PC-3 (cell line): ENCODE measurements around the gene AGFG2. TPM values are rescaled to one million over a fixed set of nuclear protein-coding genes. Genes with fewer than 3 reads are reported as not detected.

ENCODE experiments used
- ATAC-seq: fragments of 200-7000 bp; cut with Tn5 transposase; 2 replicates; pipeline ENCODE4 v1.9.1; 2020; ENCODE audit warnings: mild to moderate bottlenecking, moderate library complexity
- BruUV-seq: library from RNA; stranded (reverse); fragments of 400-500 nt; replicated peaks from 2 replicates; lab custom pipeline; 2021; lab: Mats Ljungman, UMichigan
- CTCF ChIA-PET: fragments of 300-600 bp; sonication (Branson Sonifier 250); formaldehyde crosslinking; loops from one replicate; lab custom pipeline; 2022; ENCODE audit warnings: antibody characterized with exemption; lab: Charles Lee
- POLR2A ChIA-PET: fragments of 300-600 bp; sonication (Branson Sonifier 250); formaldehyde crosslinking; loops from one replicate; lab custom pipeline; 2022; ENCODE audit warnings: antibody characterized with exemption; ENCODE audit not compliant: unreplicated experiment; lab: Charles Lee
- DNase-seq: peaks from one replicate; pipeline ENCODE4 v3.0.0-alpha.2; 2015
- H2AFZ ChIP-seq: fragments of 300-600 bp; sonication (generic); 2 replicates; pipeline ENCODE4 v1.6.0; 2016; ENCODE audit warnings: antibody characterized with exemption, low read length
- H3F3A ChIP-seq: fragments of 300-600 bp; sonication (generic); one replicate; pipeline ENCODE4 v1.6.0; 2017; ENCODE audit warnings: antibody characterized with exemption, low read length, control low read depth, mild to moderate bottlenecking; ENCODE audit not compliant: unreplicated experiment
- H3K27ac ChIP-seq: fragments of 300-600 bp; sonication (generic); 2 replicates; pipeline ENCODE4 v1.5.1; 2016; ENCODE audit warnings: mild to moderate bottlenecking, low read length
- H3K27me3 ChIP-seq: fragments of 300-600 bp; sonication (generic); 2 replicates; pipeline ENCODE4 v1.6.1; 2016; ENCODE audit warnings: low read length, mixed read lengths
- H3K36me3 ChIP-seq: fragments of 300-600 bp; sonication (generic); 2 replicates; pipeline ENCODE4 v1.6.1; 2016; ENCODE audit warnings: low read depth, mixed run types, low read length, mixed read lengths
- H3K4me1 ChIP-seq: fragments of 300-600 bp; sonication (generic); 2 replicates; pipeline ENCODE4 v1.5.1; 2016; ENCODE audit warnings: low read length; ENCODE audit not compliant: insufficient read depth
- H3K4me2 ChIP-seq: fragments of 300-600 bp; sonication (generic); 2 replicates; pipeline ENCODE4 v1.6.0; 2016; ENCODE audit warnings: low read length
- H3K4me3 ChIP-seq: fragments of 300-600 bp; sonication (generic); 2 replicates; pipeline ENCODE4 v1.5.1; 2016; ENCODE audit warnings: mild to moderate bottlenecking, low read length, mixed read lengths
- H3K79me2 ChIP-seq: fragments of 300-600 bp; sonication (generic); 2 replicates; pipeline ENCODE4 v1.6.1; 2017; ENCODE audit warnings: low read length, mixed read lengths
- H3K9ac ChIP-seq: fragments of 300-600 bp; sonication (generic); 2 replicates; pipeline ENCODE4 v1.6.0; 2016; ENCODE audit warnings: mild to moderate bottlenecking, low read length
- H3K9me2 ChIP-seq: fragments of 300-600 bp; sonication (generic); replicated peaks from 2 replicates; pipeline ENCODE4 v1.6.1; 2016; ENCODE audit warnings: mixed run types, low read length, mixed read lengths
- H3K9me3 ChIP-seq: fragments of 300-600 bp; sonication (generic); 2 replicates; pipeline ENCODE4 v1.6.1; 2016; ENCODE audit warnings: low read length, mixed read lengths
- H4K20me1 ChIP-seq: fragments of 300-600 bp; sonication (generic); 2 replicates; pipeline ENCODE4 v1.6.1; 2016; ENCODE audit warnings: low read length, mixed read lengths
- EZH2 ChIP-seq: fragments of 300-600 bp; sonication (generic); IDR thresholded peaks from one replicate; pipeline ENCODE4 v1.6.1; 2017; ENCODE audit warnings: antibody characterized with exemption, mild to moderate bottlenecking, low read length; ENCODE audit not compliant: unreplicated experiment
- EZH2phosphoT487 ChIP-seq: fragments of 300-600 bp; sonication (generic); IDR thresholded peaks from 2 replicates; pipeline ENCODE4 v1.6.1; 2018; ENCODE audit warnings: mild to moderate bottlenecking, antibody characterized with exemption, low read length, borderline replicate concordance
- intact Hi-C: fragments of 100-400 bp; cut with micrococcal nuclease; formaldehyde crosslinking; loops from 2 replicates; pipeline ENCODE4 v1.9.0; 2023
- total RNA-seq: library from RNA; depleted of rRNA; stranded (reverse); fragments of >200 nt; gene quantifications from 2 replicates; pipeline ENCODE4 v1.2.3, GENCODE V29; 2014
- TF ChIP-seq, protein P1 (sequence below): fragments of 300-600 bp; sonication (generic); conservative IDR thresholded peaks from 2 replicates; pipeline ENCODE4 v1.5.1; 2017; ENCODE audit warnings: antibody characterized with exemption, low read depth, mild to moderate bottlenecking, low read length

The AGFG2 gene
- total RNA-seq, 1 experiment from 2014 or later: 16.9 TPM

DNA sequence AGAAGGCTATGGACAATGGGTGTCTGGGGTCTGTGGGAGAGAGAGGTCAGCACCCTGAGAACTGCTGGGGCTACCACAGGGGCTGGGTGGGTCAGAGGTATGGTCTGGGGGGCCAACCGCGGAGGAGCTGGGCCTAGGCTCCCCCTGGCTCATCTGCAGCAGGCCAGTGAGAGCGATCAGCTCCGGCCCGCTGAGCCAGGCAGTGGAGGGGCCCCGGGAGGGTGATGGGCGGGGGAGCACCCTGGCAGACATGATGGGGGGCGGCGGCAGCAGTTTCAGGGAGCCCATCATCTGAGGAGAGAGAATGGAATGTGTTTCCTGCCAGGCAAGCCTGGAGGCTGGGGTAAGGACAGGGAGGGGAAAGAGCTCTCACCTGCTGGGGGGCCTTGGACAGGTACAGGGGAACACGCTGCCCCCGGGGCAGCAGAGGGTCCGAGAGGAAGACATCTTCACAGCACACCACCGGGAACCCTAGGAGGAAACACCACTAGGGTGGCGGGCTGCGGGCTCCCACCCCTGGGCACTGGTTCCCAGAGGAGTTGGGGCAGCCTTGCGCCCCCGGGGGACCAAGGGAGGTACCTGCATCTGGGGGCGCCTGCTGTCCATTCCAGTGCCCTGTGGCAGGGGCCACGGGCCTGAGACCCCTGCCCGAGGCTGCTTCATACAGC lies 33.4 kb downstream of the AGFG2 start:
- no peak overlapping the region for H3K27ac ChIP-seq
- no peaks in the 10 kb centered on the region for H3K27me3 ChIP-seq
- H3K9me2 ChIP-seq: no peaks in the 10 kb centered on the region
- H3K9me3 ChIP-seq: no peaks in the 10 kb centered on the region
- no peak for DNase-seq
- no peak overlapping the region for H3K4me3 ChIP-seq
- H3K36me3 ChIP-seq: no peaks in the 10 kb centered on the region
- H4K20me1 ChIP-seq: no peaks in the 10 kb centered on the region
- H3K4me1 ChIP-seq: no peaks in the 10 kb centered on the region; the same call in 1 of the 2 replicates
- H3K9ac ChIP-seq: no peak overlapping the region
- ChIA-PET CTCF (interaction anchor here (0.5 kb wide), 2 partner anchors 65 to 91 kb away, joined by 3 to 6 read pairs; no protein-coding TSS in a partner anchor), POLR2A (no interaction called here)
- H3F3A ChIP-seq: no peaks in the 10 kb centered on the region
- no peaks in the 10 kb centered on the region for H3K79me2 ChIP-seq
- no TSS peak for BruUV-seq
- TF ChIP-seq, protein P1, sequence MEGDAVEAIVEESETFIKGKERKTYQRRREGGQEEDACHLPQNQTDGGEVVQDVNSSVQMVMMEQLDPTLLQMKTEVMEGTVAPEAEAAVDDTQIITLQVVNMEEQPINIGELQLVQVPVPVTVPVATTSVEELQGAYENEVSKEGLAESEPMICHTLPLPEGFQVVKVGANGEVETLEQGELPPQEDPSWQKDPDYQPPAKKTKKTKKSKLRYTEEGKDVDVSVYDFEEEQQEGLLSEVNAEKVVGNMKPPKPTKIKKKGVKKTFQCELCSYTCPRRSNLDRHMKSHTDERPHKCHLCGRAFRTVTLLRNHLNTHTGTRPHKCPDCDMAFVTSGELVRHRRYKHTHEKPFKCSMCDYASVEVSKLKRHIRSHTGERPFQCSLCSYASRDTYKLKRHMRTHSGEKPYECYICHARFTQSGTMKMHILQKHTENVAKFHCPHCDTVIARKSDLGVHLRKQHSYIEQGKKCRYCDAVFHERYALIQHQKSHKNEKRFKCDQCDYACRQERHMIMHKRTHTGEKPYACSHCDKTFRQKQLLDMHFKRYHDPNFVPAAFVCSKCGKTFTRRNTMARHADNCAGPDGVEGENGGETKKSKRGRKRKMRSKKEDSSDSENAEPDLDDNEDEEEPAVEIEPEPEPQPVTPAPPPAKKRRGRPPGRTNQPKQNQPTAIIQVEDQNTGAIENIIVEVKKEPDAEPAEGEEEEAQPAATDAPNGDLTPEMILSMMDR: no peak
- TF ChIP-seq EZH2phosphoT487 (no peak), EZH2 (no peak)
- ATAC-seq: no peak
- intact Hi-C loops: no loop called here
- H3K4me2 ChIP-seq: no peak overlapping the region
- H2AFZ ChIP-seq: no peak overlapping the region

DNA sequence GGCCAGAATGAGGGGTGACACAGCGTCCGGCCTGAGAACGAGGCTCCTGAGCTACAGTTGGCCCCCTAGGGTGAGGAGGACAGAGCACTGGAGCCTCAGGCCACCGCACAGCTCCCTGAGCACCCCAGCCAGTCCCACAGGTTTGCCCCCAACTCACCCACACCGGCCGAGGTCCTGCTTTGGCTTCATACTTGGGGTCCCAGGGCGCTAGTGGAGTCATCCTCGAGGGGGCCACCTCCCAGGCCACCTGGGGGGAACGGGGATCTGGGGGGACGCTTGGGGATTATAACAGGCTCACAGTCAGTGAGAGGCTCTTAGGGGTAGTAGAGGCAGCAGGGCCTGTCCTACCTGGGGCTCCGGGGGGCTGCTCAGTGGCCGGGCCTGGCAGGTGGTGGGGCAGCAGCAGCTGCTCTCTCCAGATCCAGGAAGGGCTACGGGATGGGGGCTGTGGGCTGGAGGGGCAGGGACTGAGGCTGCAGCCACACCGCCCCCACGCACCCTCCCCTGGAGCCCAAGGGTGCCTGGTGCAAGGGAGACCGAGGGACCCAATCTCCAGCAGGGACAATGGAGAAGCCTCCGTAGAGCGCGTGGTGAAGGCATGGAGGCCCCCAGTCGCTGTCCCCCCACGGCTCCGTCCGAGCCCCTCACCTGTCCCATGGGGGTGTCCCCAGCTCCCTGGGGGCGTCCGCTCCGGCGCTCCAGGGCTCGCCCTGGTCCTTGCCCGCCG lies 34.1 kb downstream of the AGFG2 start:
- ATAC-seq (no peak), DNase-seq (no peak)
- Histone ChIP-seq H3K4me2 (no peak overlapping the region), H2AFZ (no peak overlapping the region), H3K36me3 (no peaks in the 10 kb centered on the region), H3F3A (no peaks in the 10 kb centered on the region), H3K79me2 (no peaks in the 10 kb centered on the region), H3K4me1 (no peaks in the 10 kb centered on the region; the same call in 1 of the 2 replicates), H3K4me3 (no peak overlapping the region), H3K9ac (no peak overlapping the region), H3K27ac (no peak overlapping the region), H4K20me1 (no peaks in the 10 kb centered on the region), H3K27me3 (no peaks in the 10 kb centered on the region), H3K9me2 (no peaks in the 10 kb centered on the region), H3K9me3 (no peaks in the 10 kb centered on the region)
- CTCF ChIA-PET: interaction anchor here (0.5 to 0.6 kb wide), 2 partner anchors 91 to 118 kb away, joined by 3 to 4 read pairs; no protein-coding TSS in a partner anchor
- TF ChIP-seq EZH2 (no peak), EZH2phosphoT487 (no peak)
- TF ChIP-seq, protein P1: no peak
- intact Hi-C loops: no loop called here
- BruUV-seq: no TSS peak
- POLR2A ChIA-PET: no interaction called here
